ENCODE measurements around the gene FLVCR2. TPM values are rescaled to one million over a fixed set of nuclear protein-coding genes. Genes with fewer than 3 reads are reported as not detected.

The FLVCR2 gene
- total and polyA plus RNA-seq, 2 of the 13 experiments (the other 11 are each of a cell fraction or from before 2014, with no cell fraction given), result 9.9 to 10.5 TPM

GRCh38 chr14:75660630-75661498, 82.4 kb downstream of the FLVCR2 start, which contains the start of the genes ERG28 and TTLL5 (continued):
- peak; percentile 29 for TF ChIP-seq XRCC5 (optimal IDR thresholded peaks at IDR 0.05; ENCODE audit: low read length)
- 0 out of 2 replicates have a peak, but pooled peaks have one; percentile 43 for TF ChIP-seq BCL3 (CRISPR knock-in tag; IDR thresholded peaks at IDR 0.05)
- no peak for TF ChIP-seq CHD4 (IDR thresholded peaks at IDR 0.05; ENCODE audit: borderline replicate concordance, low read length)
- no peak; the same call in 1 of the 2 replicates for TF ChIP-seq ARID5B (CRISPR knock-in tag; IDR thresholded peaks at IDR 0.05)
- TF ChIP-seq ZNF446 (CRISPR knock-in tag; IDR thresholded peaks at IDR 0.05), result 0 out of 2 replicates have a peak, but pooled peaks have one; percentile 29
- TF ChIP-seq, protein P1, sequence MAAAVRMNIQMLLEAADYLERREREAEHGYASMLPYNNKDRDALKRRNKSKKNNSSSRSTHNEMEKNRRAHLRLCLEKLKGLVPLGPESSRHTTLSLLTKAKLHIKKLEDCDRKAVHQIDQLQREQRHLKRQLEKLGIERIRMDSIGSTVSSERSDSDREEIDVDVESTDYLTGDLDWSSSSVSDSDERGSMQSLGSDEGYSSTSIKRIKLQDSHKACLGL (CRISPR knock-in tag; IDR thresholded peaks at IDR 0.05), result peak; percentile 84; the same call in 1 of the 2 replicates
- TF ChIP-seq ZBTB43 (CRISPR knock-in tag; conservative IDR thresholded peaks at IDR 0.05), result 0 out of 2 replicates have a peak, but pooled peaks have one; percentile 15
- peak; percentile 93 for TF ChIP-seq NFYB (CRISPR knock-in tag; IDR thresholded peaks at IDR 0.05)
- TF ChIP-seq SALL2 (CRISPR knock-in tag; IDR thresholded peaks at IDR 0.05), result peak; percentile 26; the same call in 1 of the 2 replicates
- TF ChIP-seq ZNF614 (CRISPR knock-in tag; IDR thresholded peaks at IDR 0.05; ENCODE audit: borderline replicate concordance), result peak; percentile 43; the same call in 1 of the 2 replicates
- peak; percentile 72 for TF ChIP-seq GABPB1 (CRISPR knock-in tag; IDR thresholded peaks at IDR 0.05)
- 0 out of 2 replicates have a peak, but pooled peaks have one; percentile 18 for TF ChIP-seq ZFX (CRISPR knock-in tag; IDR thresholded peaks at IDR 0.05; ENCODE audit: low read depth)
- peak; percentile 32; the same call in 1 of the 2 replicates for TF ChIP-seq ERF (CRISPR knock-in tag; IDR thresholded peaks at IDR 0.05)
- TF ChIP-seq ARNTL (CRISPR knock-in tag; IDR thresholded peaks at IDR 0.05), result peak; percentile 60; the same call in 1 of the 2 replicates
- TF ChIP-seq ZSCAN5A (CRISPR knock-in tag; IDR thresholded peaks at IDR 0.05; ENCODE audit: borderline replicate concordance), result no peak

Measured in HepG2 (cell line).